Naive B cell (primary cell): ENCODE results near the gene PITHD1. TPM values are rescaled to one million over a fixed set of nuclear protein-coding genes. Genes with fewer than 3 reads are reported as not detected.
"Not testable (repeated sequence)": the region's sequence is repeated elsewhere in the genome, so short reads cannot be mapped to it uniquely, and the experiment has no call there.

Experiments used
- ATAC-seq, 2 donors: fragments of 150-1000 bp; cut with Tn5 transposase; 2 replicates each; pipeline ENCODE4 v1.10.0; 2021; ENCODE audit warnings: low read depth in 2 of 2, mild to moderate bottlenecking in 2 of 2, moderate library complexity in 2 of 2
- DNase-seq: peaks from one replicate; pipeline ENCODE4 v3.0.0; 2022
- H3K27ac Mint-ChIP-seq, 6 donors: one replicate each; pipeline ENCODE4 v1.8.0; 2020 to 2022; ENCODE audit warnings: mild to moderate bottlenecking in 6 of 6, mixed read lengths in 6 of 6, moderate library complexity in 5 of 6, inconsistent platforms in 2 of 6
- H3K27me3 Mint-ChIP-seq, 3 donors: one replicate each; pipeline ENCODE4 v1.8.0; 2021 to 2022; ENCODE audit warnings: mixed read lengths in 3 of 3, mild to moderate bottlenecking in 1 of 3
- H3K36me3 Mint-ChIP-seq, 2 donors: one replicate each; pipeline ENCODE4 v1.8.0; 2020 to 2022; ENCODE audit warnings: mixed read lengths in 2 of 2, inconsistent platforms in 1 of 2, mild to moderate bottlenecking in 1 of 2
- H3K4me1 Mint-ChIP-seq, 3 donors: one replicate each; pipeline ENCODE4 v1.8.0; 2020 to 2022; ENCODE audit warnings: mixed read lengths in 3 of 3, inconsistent platforms in 1 of 3, mild to moderate bottlenecking in 1 of 3, moderate library complexity in 1 of 3
- H3K4me3 Mint-ChIP-seq, 8 donors: one replicate each; pipeline ENCODE4 v1.8.0; 2020 to 2022; ENCODE audit warnings: mild to moderate bottlenecking in 8 of 8, mixed read lengths in 8 of 8, moderate library complexity in 8 of 8, inconsistent platforms in 2 of 8
- H3K9me3 Mint-ChIP-seq, 7 donors: one replicate each; pipeline ENCODE4 v1.8.0; 2020 to 2022; ENCODE audit warnings: mixed read lengths in 7 of 7, mild to moderate bottlenecking in 5 of 7, inconsistent platforms in 2 of 7, moderate library complexity in 1 of 7
- polyA plus RNA-seq, 6 donors: library from polyadenylated mRNA; unstranded; fragments of 300-500 nt; fragmentation: Illumina TruSeq; gene quantifications; one replicate each; pipeline ENCODE4 v1.2.3, GENCODE V29; 2021; ENCODE audit warnings: low read depth in 6 of 6

PITHD1 gene
- polyA plus RNA-seq, 6 donors from 2014 or later, result 64.4 to 110 (median 89.0) TPM

DNA sequence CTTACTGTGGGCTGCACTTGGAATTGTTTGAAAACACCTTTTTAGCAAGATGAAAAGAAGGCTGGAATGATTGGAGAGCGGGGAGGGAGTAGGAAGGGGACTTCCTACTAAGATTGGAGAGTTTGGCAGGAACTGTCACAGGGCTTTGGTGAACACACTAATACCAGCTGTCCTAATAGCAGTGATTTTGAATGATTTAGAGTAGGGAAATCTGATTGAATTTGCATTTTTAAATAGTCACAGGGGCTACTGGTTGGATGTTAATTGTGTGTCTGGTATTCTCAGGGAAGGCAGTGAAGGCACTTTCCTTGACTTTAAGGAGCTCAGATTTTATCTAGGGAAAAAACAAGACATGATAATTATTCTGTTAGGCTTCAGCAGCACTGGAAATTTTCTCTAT, 49.5 kb downstream of the PITHD1 start:
- Mint-ChIP-seq H3K4me1 (peaks cover 10 to 28% (median 21%) of the 10 kb centered on the region in 3 donors), H3K27me3 (no peaks in the 10 kb centered on the region), H3K36me3 (no peaks in the 10 kb centered on the region), H3K9me3 (no peaks in the 10 kb centered on the region), H3K4me3 (peak overlapping the region in 1 of 8 donors; percentile 39), H3K27ac (peak overlapping the region in 2 of 6 donors; percentile 62 to 68)
- ATAC-seq (no peak), DNase-seq (no peak)

DNA sequence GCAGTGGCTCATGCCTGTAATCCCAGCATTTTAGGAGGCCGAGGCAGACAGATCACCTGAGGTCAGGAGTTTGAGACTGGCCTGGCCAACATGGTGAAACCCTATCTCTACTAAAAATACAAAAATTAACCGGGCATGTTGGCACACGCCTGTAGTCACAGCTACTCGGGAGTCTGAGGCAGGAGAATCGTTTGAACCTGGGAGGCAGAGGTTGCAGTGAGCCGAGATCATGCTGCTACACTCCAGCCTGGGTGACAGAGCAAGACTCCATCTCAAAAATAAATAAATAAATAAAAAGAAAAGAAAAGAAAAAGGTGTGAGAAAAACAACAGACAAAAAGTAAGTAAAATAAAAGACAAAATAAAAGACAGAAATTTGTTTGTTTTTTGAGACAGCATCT, 55.9 kb downstream of the PITHD1 start:
- not testable (repeated sequence) for H3K4me3 Mint-ChIP-seq, H3K36me3 Mint-ChIP-seq, H3K27ac Mint-ChIP-seq, ATAC-seq, DNase-seq, H3K27me3 Mint-ChIP-seq, H3K9me3 Mint-ChIP-seq
- H3K4me1 Mint-ChIP-seq, result peaks cover 10 to 13% (median 12%) of the 10 kb centered on the region in 3 donors

- ATAC-seq, result no peak
- H3K27ac Mint-ChIP-seq, result peak overlapping the region in 1 of 6 donors; percentile 7
- DNase-seq, result no peak
These were observed 57.8 kb downstream of the PITHD1 start for GRCh38 chr1:23836037-23836436.

More at GRCh38 chr1:23836037-23836436, 57.8 kb downstream of the PITHD1 start:
- Mint-ChIP-seq H3K27me3 (no peaks in the 10 kb centered on the region), H3K4me3 (no peak overlapping the region), H3K4me1 (peaks cover 10 to 13% (median 12%) of the 10 kb centered on the region in 3 donors), H3K36me3 (no peaks in the 10 kb centered on the region), H3K9me3 (no peaks in the 10 kb centered on the region)

Other genes with a start within 250 kb of the PITHD1 start
- gene E2F2, start 247.2 kb upstream of the PITHD1 start, polyA plus RNA-seq, result 1 to 10 TPM in 2 of 6 donors, under 1 TPM in 4; 0.06 to 1.7 (median 0.46) TPM
- gene ID3, start 218.9 kb upstream of the PITHD1 start, polyA plus RNA-seq, result 10 to 100 TPM; 23.9 to 52.0 (median 31.2) TPM
- 1,000 to 10,000 TPM; 1,123 to 1,541 (median 1,429) TPM for gene RPL11, start 86.6 kb upstream of the PITHD1 start, polyA plus RNA-seq
- 10 to 100 TPM; 15.5 to 74.6 (median 46.1) TPM for gene ELOA, start 34.9 kb upstream of the PITHD1 start, polyA plus RNA-seq
- 10 to 100 TPM; 45.3 to 77.4 (median 67.3) TPM for gene LYPLA2, start 12.7 kb downstream of the PITHD1 start, polyA plus RNA-seq
- gene GALE, start 22.3 kb downstream of the PITHD1 start, polyA plus RNA-seq, result 1 to 10 TPM in 5 of 6 donors, not detected in 1; 3.8 to 7.9 (median 4.3) TPM
- gene HMGCL, start 47.0 kb downstream of the PITHD1 start, polyA plus RNA-seq, result 10 to 100 TPM; 16.0 to 42.2 (median 27.7) TPM
- gene FUCA1, start 89.9 kb downstream of the PITHD1 start, polyA plus RNA-seq, result 1 to 10 TPM; 3.2 to 9.6 (median 7.2) TPM
- 10 to 100 TPM; 28.7 to 66.0 (median 47.1) TPM for gene CNR2, start 134.9 kb downstream of the PITHD1 start, polyA plus RNA-seq
- 100 to 1,000 TPM; 152 to 189 (median 174) TPM for gene PNRC2, start 181.4 kb downstream of the PITHD1 start, polyA plus RNA-seq
- gene SRSF10, start 201.9 kb downstream of the PITHD1 start, polyA plus RNA-seq, result 100 to 1,000 TPM; 105 to 167 (median 146) TPM